ENCODE measurements around the gene SLC7A6. TPM values are rescaled to one million over a fixed set of nuclear protein-coding genes. Genes with fewer than 3 reads are reported as not detected.

The SLC7A6 gene
- total and polyA plus RNA-seq, 2 of the 13 experiments (the other 11 are each of a cell fraction or from before 2014, with no cell fraction given): 35.8 to 70.8 TPM

DNA sequence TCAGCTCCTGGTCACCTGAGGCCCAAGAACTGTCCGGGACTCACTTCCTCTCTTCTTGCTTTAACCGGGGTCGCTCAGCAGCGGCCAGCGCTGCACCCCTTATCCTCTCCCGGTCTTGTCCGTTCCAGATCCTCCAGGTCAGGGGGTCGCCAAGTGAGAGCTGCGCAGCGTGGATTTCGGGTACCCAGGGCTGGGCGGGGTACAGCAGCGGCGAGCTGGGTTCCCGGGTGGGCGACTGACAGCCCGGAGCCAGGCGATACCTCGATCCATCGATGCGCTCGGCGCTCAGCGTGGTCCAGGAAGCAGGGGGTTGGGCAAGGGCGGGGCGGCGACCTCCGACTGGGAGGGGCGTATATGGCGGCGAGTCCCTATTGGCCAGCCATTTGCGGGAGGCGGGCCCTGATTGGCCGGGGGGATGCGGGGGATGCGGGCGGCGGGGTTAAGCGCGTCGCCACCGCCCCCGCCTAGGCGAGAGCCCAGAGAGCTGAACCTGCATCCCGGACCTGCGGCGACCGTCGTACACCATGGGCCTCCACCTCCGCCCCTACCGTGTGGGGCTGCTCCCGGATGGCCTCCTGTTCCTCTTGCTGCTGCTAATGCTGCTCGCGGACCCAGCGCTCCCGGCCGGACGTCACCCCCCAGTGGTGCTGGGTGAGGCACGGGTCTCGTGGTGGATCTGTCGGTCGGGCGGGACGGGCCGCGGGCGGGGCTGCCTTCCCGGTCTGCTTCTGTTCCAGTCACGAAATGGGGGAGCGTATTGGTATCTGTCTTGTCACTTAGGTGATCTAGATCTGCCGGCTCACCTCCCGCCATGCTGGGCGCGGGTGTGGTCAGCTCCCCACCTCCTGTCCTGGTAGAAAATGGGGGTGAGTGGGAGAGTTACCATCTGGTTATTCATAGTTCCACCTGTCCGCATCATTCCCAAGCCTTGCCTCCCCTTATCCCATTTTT is 19.1 kb upstream of the SLC7A6 start, which contains the start of gene PLA2G15 (continued):
- TF ChIP-seq ATF7 (IDR thresholded peaks at IDR 0.05) (no peak), ATF7 (CRISPR knock-in tag; IDR thresholded peaks at IDR 0.05) (0 out of 2 replicates have a peak, but pooled peaks have one; percentile 48), JUNB (CRISPR knock-in tag; IDR thresholded peaks at IDR 0.05; ENCODE audit: borderline replicate concordance) (no peak), CBX5 (CRISPR knock-in tag; IDR thresholded peaks at IDR 0.05; ENCODE audit: borderline replicate concordance) (peak; percentile 55), ZNF337 (CRISPR knock-in tag; IDR thresholded peaks at IDR 0.05; ENCODE audit: borderline replicate concordance, low read depth) (no peak; the same call in 1 of the 2 replicates), TCF7L2 (IDR thresholded peaks at IDR 0.05; ENCODE audit: low read depth, low read length) (no peak), SMYD3 (CRISPR knock-in tag; IDR thresholded peaks at IDR 0.05) (0 out of 2 replicates have a peak, but pooled peaks have one; percentile 12), MAZ (IDR thresholded peaks at IDR 0.05; ENCODE audit: borderline replicate concordance, low read depth, low read length) (peak; percentile 93), MAZ (CRISPR knock-in tag; IDR thresholded peaks at IDR 0.05; ENCODE audit: low read depth) (peak; percentile 99), TBP (CRISPR knock-in tag; IDR thresholded peaks at IDR 0.05) (no peak), ZBTB1 (CRISPR knock-in tag; IDR thresholded peaks at IDR 0.05; ENCODE audit: borderline replicate concordance) (no peak), NR1H2 (CRISPR knock-in tag; IDR thresholded peaks at IDR 0.05; ENCODE audit: borderline replicate concordance, low read depth) (no peak), ZNF33B (CRISPR knock-in tag; IDR thresholded peaks at IDR 0.05) (no peak; the same call in 1 of the 2 replicates), ZSCAN31 (CRISPR knock-in tag; IDR thresholded peaks at IDR 0.05; ENCODE audit: low read depth) (peak; percentile 95), SMAD3 (CRISPR knock-in tag; IDR thresholded peaks at IDR 0.05) (peak; percentile 55), SATB2 (CRISPR knock-in tag; IDR thresholded peaks at IDR 0.05) (no peak), ZMYM2 (CRISPR knock-in tag; IDR thresholded peaks at IDR 0.05) (no peak), ZNF292 (CRISPR knock-in tag; IDR thresholded peaks at IDR 0.05; ENCODE audit: borderline replicate concordance, low read depth) (0 out of 2 replicates have a peak, but pooled peaks have one; percentile 21), ZNF678 (CRISPR knock-in tag; IDR thresholded peaks at IDR 0.05) (no peak)
- TF ChIP-seq, protein P1, sequence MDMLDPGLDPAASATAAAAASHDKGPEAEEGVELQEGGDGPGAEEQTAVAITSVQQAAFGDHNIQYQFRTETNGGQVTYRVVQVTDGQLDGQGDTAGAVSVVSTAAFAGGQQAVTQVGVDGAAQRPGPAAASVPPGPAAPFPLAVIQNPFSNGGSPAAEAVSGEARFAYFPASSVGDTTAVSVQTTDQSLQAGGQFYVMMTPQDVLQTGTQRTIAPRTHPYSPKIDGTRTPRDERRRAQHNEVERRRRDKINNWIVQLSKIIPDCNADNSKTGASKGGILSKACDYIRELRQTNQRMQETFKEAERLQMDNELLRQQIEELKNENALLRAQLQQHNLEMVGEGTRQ (IDR thresholded peaks at IDR 0.05; ENCODE audit: low read depth, low read length): no peak
- TF ChIP-seq, protein P1 (CRISPR knock-in tag; IDR thresholded peaks at IDR 0.05; ENCODE audit: borderline replicate concordance): peak; percentile 54; the same call in 1 of the 2 replicates
- TF ChIP-seq, protein P2, sequence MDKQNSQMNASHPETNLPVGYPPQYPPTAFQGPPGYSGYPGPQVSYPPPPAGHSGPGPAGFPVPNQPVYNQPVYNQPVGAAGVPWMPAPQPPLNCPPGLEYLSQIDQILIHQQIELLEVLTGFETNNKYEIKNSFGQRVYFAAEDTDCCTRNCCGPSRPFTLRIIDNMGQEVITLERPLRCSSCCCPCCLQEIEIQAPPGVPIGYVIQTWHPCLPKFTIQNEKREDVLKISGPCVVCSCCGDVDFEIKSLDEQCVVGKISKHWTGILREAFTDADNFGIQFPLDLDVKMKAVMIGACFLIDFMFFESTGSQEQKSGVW (CRISPR knock-in tag; IDR thresholded peaks at IDR 0.05; ENCODE audit: borderline replicate concordance): no peak
- TF ChIP-seq, protein P3, sequence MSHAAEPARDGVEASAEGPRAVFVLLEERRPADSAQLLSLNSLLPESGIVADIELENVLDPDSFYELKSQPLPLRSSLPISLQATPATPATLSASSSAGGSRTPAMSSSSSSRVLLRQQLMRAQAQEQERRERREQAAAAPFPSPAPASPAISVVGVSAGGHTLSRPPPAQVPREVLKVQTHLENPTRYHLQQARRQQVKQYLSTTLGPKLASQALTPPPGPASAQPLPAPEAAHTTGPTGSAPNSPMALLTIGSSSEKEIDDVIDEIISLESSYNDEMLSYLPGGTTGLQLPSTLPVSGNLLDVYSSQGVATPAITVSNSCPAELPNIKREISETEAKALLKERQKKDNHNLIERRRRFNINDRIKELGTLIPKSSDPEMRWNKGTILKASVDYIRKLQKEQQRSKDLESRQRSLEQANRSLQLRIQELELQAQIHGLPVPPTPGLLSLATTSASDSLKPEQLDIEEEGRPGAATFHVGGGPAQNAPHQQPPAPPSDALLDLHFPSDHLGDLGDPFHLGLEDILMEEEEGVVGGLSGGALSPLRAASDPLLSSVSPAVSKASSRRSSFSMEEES (CRISPR knock-in tag; IDR thresholded peaks at IDR 0.05): no peak; the same call in 1 of the 2 replicates
- TF ChIP-seq, protein P4, sequence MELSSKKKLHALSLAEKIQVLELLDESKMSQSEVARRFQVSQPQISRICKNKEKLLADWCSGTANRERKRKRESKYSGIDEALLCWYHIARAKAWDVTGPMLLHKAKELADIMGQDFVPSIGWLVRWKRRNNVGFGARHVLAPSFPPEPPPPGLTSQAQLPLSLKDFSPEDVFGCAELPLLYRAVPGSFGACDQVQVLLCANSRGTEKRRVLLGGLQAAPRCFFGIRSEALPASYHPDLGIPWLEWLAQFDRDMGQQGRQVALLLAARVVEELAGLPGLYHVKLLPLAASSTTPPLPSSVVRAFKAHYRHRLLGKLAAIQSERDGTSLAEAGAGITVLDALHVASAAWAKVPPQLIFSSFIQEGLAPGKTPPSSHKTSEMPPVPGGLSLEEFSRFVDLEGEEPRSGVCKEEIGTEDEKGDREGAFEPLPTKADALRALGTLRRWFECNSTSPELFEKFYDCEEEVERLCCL (CRISPR knock-in tag; IDR thresholded peaks at IDR 0.05; ENCODE audit: borderline replicate concordance): no peak
